HG03558 (cell line): ENCODE measurements around the gene NCOA6.
"Not testable (repeated sequence)": the region's sequence is repeated elsewhere in the genome, so short reads cannot be mapped to it uniquely, and the experiment has no call there.

ENCODE experiments used
- ATAC-seq: cut with Tn5 transposase; IDR thresholded peaks from one replicate; pipeline ENCODE4 v1.9.1; 2021; ENCODE audit warnings: moderate number of reproducible peaks; ENCODE audit not compliant: unreplicated experiment; ENCODE audit errors: extremely low read depth

The NCOA6 gene

GRCh38 chr20:34729416-34729815 lies 96.0 kb downstream of the NCOA6 start:
- no peak for ATAC-seq

GRCh38 chr20:34724172-34724571 lies 101.3 kb downstream of the NCOA6 start:
- no peak for ATAC-seq

GRCh38 chr20:34722560-34722959 lies 102.9 kb downstream of the NCOA6 start:
- not testable (repeated sequence) for ATAC-seq

GRCh38 chr20:34720266-34720665 lies 105.2 kb downstream of the NCOA6 start:
- ATAC-seq, result no peak

- peak; percentile 87 for ATAC-seq
Observed at GRCh38 chr20:34719242-34720017, 106.0 kb downstream of the NCOA6 start.

GRCh38 chr20:34717230-34718095 lies 108.0 kb downstream of the NCOA6 start:
- no peak for ATAC-seq

- no peak for ATAC-seq
Observed at GRCh38 chr20:34716921-34717229, 108.6 kb downstream of the NCOA6 start.

- ATAC-seq, result no peak
Observed at GRCh38 chr20:34715384-34715783, 110.1 kb downstream of the NCOA6 start.

GRCh38 chr20:34713944-34714515 lies 111.4 kb downstream of the NCOA6 start:
- not testable (repeated sequence) for ATAC-seq

- ATAC-seq, result no peak
Observed at GRCh38 chr20:34713194-34713943, 112.1 kb downstream of the NCOA6 start.

- no peak for ATAC-seq
Observed at GRCh38 chr20:34712525-34713192, 112.8 kb downstream of the NCOA6 start.

- no peak for ATAC-seq
Observed at GRCh38 chr20:34711813-34712430, 113.5 kb downstream of the NCOA6 start.

GRCh38 chr20:34710861-34711574 lies 114.4 kb downstream of the NCOA6 start:
- no peak for ATAC-seq

- no peak for ATAC-seq
Observed at GRCh38 chr20:34710568-34710839, 114.9 kb downstream of the NCOA6 start.

- ATAC-seq, result no peak
Observed at GRCh38 chr20:34709831-34710567, 115.5 kb downstream of the NCOA6 start.

- ATAC-seq, result peak; percentile 33
Observed at GRCh38 chr20:34709044-34709830, 116.2 kb downstream of the NCOA6 start.

GRCh38 chr20:34708621-34709043 lies 116.8 kb downstream of the NCOA6 start:
- no peak for ATAC-seq
